Stimulated activated CD4-positive, alpha-beta T cell treated with anti-CD3 and anti-CD28 coated beads, Interleukin-1b, Interleukin-23, amount 100 ng/mL, for 4 hours (primary cell): ENCODE data around the gene KCNJ15.

Source experiments
- DNase-seq, 2 donors: peaks; one replicate each; pipeline ENCODE4 v3.0.0-alpha.2; 2020; ENCODE audit warnings: low read depth in 2 of 2

Gene KCNJ15

GRCh38 chr21:38268864-38269575, 12.2 kb downstream of the KCNJ15 start:
- no peak for DNase-seq

- no peak for DNase-seq
These were observed 12.8 kb downstream of the KCNJ15 start for GRCh38 chr21:38269576-38269936.

GRCh38 chr21:38272215-38272614, 15.4 kb downstream of the KCNJ15 start:
- no peak for DNase-seq

- no peak for DNase-seq
These were observed 17.2 kb downstream of the KCNJ15 start for GRCh38 chr21:38273745-38274542.

DNA sequence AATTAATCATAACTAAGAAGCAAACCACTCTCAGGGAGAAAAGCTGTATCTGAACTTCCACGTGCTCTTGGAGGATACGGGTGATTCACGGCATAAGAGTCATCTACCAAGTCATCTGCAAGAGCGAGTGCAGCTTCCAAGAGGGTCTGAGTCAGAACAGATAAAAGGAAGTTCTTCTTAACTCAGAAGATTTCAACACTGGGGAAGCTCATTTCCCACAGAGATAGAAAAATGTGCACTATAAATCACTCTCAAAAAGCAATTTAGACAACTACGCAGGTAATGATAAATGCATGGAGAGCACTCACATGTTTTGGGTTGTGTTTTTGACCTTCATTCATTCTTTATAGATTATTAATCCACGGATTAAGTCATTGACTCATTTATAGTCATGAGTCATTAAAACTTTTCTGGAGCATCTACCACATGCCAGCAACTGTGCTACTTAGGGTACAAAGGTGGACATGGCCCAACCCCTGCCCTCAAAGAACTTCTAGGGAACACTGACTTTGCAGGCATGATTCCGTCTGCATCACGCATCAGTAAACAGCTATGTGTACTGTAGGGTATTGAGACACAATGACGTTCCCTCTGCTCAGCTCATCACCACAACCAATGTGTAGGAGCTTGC, 20.8 kb downstream of the KCNJ15 start:
- DNase-seq: peak in 1 of 2 donors; percentile 6

DNA sequence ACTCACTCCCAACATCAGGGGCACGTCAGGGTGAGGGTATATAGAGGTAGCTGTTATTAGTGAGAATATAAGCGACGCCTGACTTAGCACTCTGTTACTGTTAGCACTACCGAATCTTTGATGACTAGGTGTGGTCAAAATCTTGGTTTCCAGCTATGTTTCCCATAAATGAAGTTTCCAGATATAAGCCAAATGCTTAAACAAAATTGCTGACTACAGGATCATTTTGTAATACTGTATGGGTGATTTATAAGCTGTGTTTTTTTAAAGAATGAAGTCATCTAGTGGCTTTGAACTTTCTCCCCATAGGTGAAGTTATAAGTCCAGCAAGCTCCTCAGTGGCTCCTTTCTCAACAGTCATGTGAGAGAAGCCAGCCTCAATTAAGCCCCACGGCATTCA, 23.7 kb downstream of the KCNJ15 start:
- no peak for DNase-seq

GRCh38 chr21:38280867-38281266, 24.1 kb downstream of the KCNJ15 start:
- no peak for DNase-seq

DNA sequence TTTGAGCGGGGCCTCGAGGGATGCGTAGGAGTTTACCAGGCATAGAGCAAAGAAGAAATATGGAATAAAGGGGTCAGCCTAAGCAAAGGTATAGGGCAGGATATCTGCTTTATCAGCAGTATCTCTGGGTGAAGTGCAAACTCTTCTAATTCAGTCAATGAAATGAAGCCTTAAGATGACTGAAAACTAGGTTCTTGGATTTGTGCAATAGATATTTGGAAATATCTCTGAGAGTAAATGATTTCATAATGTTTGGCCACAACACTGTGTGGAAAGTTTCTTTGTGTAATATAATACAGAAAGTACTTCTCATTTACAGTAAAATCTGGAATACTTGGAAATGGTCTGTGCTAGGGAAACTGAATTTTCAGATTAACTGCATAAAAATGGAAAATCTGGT, 26.1 kb downstream of the KCNJ15 start:
- no peak for DNase-seq

GRCh38 chr21:38284216-38284615, 27.4 kb downstream of the KCNJ15 start:
- no peak for DNase-seq

DNA sequence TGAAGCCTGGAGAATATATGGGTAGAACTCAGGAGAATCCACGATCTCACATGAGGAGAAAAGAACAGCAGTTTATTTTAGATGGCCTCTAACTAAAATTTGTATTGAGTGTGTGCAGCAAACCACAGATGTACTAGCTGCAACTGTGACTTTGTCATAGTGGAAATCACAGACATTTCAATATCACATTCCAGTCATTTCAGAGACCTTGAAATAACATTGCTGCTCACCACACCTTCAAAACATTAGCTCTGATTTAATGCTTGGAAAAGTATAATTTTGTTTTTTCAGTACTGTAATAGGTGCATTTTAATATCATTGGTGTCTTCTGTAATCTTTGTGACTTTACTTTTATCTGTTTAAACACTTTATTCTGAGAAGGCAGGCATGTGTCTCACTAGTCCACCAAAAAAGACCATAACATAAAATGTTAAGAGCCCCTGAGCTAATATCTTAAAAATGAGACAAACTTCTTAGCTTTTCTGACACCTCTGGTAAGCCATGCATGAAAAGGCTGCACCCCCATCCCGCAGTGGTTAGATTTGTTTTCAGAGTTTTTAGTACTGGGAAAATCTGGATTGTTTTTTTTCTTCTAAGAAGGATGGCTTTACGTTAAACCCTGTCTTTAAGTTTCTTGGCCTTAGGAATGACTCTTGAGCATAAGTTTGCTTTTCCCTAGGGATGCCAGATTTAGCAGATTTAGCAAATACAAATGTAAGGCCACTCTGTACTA, 30.1 kb downstream of the KCNJ15 start:
- no peak for DNase-seq

- DNase-seq: no peak
These were observed 30.7 kb downstream of the KCNJ15 start for GRCh38 chr21:38287476-38287875.

DNA sequence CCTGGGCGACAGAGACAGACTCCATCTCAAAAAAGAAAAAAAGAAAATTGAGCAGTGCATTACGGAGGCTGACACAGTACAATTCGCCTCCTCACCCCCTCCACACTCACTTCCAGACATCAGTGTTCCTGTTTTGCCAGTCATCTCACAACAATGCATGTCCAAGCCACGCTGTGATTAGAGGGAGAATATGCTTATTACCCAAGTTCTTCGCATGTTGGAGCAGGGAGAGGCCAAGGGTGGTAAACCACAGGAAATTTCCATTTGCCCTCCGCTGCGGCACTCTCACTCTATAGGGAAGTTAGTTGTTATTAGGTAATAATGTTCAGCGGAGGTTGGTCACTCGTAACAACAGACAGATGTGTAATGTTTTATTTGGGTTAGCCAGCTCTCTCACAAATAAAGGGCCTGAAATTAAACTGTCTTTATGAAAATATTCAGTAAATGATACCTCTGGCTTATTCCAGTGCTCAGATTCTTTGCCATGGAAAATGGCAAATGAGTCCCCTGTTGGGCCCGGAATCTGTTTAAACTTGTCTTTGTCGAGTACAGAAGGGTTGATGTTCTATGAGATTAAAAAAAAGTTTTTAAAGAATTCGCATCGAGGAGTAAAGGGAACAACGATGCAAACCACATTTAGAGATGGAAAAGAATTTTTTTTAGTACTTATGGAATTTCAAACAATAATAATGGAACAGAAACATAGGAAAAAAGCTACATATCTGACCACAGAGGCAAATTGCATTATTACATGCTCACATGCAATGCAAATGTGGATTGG, 33.1 kb downstream of the KCNJ15 start:
- no peak for DNase-seq

- DNase-seq: no peak
These were observed 34.0 kb downstream of the KCNJ15 start for GRCh38 chr21:38290809-38291208.

DNA sequence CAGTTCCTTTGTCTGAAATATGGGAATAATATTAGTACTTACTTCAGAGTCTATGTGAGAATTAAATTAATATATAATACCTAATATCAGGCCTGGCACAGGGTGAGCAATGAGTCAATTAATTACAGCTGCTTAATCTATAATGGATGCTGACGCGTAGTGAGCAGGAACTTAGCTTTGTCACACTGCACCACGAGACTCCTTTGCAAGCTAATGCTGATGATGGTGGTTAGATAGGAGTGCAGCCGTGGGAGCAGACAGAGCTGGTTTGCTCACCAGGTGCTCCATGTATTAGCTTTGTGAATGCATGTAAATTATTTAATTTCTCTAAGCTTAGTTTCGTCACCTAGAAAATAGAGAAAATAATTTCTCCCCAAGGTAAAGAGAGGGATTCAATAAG, 35.1 kb downstream of the KCNJ15 start:
- DNase-seq: no peak

DNA sequence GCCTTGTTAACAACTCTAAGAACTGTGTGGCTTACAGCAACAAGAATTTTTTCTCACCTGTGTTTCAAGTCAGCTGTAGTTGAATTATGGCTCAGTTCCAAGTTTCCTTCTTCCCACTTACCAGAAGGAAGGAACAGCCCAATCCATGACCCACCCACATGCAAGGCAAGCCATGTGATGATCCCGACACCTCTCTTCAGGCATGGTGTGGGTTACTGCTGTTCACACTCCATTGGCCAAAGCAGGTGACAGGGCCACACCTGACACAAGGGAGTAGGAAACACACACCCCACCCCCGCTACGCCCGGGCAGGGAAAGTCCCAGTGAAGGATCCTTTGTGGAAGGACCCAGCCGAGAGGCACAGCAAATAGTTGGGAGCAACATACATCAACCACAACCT, 36.3 kb downstream of the KCNJ15 start:
- no peak for DNase-seq

GRCh38 chr21:38293765-38294164, 37.0 kb downstream of the KCNJ15 start:
- no peak for DNase-seq

GRCh38 chr21:38294609-38295008, 37.8 kb downstream of the KCNJ15 start:
- no peak for DNase-seq

DNA sequence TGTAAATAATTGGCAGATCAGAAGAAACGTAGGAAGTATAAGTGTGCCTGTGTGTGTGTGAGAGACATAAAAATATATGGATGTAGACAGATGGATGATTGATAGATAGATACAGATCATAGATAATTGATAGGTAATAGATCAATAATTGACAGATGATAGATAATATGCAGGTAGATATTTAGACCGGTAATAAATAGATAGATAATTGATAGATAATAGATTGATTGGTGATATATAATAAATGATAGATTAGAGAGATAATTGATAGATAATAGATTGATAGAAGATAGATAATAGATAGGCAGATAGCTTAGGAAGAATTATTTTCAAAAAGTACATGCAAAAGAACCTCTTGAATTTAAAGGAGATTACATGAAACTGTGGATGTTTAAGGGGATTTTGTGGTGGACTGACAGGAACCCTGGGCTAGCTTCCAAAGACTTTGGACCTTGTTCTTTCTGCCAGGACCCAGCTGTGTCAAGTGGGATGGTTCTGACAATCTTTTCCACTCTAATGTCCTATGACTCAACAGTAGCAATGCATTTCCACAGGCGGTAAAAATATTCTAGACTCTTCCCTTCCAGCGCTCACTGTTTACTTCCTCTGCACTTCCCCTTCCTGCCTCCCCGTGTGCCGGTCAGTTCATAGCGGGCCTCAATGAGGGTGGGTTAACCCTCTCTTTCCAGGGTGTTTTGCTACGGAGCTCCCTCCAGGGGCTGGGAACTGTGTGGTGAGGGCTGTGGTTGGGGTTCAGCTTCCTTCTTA, 39.4 kb downstream of the KCNJ15 start:
- DNase-seq: no peak

DNA sequence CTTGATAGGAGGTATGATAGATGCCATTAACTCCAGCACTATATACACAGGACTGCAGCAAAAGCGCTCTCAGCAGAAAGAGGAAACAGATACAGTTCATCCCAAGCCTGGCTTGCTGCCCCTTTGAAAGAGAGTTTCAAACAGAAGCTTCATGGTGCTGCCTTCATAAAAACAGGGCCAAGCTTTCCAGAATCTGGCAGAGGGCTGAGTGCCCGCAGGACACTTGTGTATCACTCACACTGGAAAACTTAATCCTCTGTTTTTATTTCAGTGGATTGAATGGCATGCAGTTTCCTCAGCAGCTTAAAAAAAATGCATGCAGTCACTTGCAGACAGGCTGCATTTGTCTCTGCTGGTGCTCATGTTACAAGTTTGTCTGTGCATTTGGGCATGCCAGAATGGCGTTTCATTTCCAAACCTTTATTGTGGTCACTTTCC, 40.4 kb downstream of the KCNJ15 start:
- DNase-seq: no peak

DNA sequence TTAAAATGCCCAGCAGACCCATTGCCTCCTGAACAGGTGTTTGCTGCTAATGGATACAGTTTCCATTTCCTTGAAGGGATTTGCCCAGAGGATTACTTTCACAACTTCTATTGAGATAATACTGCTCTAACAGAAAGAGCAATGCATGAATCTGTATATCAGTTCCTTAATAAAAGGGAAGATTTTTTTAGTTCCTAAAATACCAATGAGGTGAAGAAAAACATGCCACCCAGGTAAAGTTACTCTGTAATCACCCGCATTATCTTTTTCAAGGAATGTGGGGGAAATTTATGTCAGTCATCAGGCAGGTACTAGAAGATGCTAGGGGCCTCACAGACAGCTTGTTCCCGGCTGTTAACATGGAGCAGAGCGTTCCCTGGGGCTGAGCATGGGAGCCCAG, 41.1 kb downstream of the KCNJ15 start:
- DNase-seq: no peak

DNA sequence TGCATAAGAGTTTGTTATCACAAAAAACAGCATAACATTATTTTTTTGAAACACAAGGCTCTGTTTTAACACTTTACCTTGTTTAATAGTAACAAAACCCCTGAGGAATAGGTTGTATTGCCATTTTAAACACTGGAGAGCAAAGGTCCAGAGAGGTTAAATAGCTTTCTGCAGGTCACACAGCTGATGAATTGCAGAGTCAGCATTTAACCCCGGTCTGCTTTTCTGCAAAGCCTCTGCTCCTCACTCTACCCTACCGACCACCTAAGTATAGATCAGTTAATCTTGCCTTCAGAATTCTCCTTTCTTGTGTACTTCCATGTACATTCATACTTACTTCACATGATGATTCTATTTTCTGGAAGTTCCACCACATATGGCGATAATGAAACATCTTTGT, 42.0 kb downstream of the KCNJ15 start:
- DNase-seq: no peak
